DOHH2 (cell line): ENCODE results near the gene SRGAP1.

ENCODE experiments used
- CTCF ChIP-seq: fragments of 200-600 bp; sonication (generic); IDR thresholded peaks from one replicate; pipeline ENCODE4 v1.5.1; 2014; ENCODE audit warnings: antibody characterized with exemption, mild to moderate bottlenecking, low read depth, low read length; ENCODE audit not compliant: poor library complexity, severe bottlenecking
- EZH2phosphoT487 ChIP-seq: fragments of 200-600 bp; sonication (generic); IDR thresholded peaks from 2 replicates; pipeline ENCODE4 v1.6.1; 2017; ENCODE audit warnings: borderline replicate concordance, mild to moderate bottlenecking, antibody characterized with exemption, low read length, moderate library complexity, mixed read lengths

- TF ChIP-seq CTCF: no peak
- no peak for TF ChIP-seq EZH2phosphoT487
These were observed 302.6 kb downstream of the SRGAP1 start for GRCh38 chr12:64147011-64147631.
